ENCODE measurements around the gene LMBRD2. TPM values are rescaled to one million over a fixed set of nuclear protein-coding genes. Genes with fewer than 3 reads are reported as not detected.

Gene LMBRD2
- total and polyA plus RNA-seq, 10 of the 15 experiments (the other 5 are each of a cell fraction or from before 2014, with no cell fraction given): 0.90 to 9.8 (median 6.5) TPM

DNA sequence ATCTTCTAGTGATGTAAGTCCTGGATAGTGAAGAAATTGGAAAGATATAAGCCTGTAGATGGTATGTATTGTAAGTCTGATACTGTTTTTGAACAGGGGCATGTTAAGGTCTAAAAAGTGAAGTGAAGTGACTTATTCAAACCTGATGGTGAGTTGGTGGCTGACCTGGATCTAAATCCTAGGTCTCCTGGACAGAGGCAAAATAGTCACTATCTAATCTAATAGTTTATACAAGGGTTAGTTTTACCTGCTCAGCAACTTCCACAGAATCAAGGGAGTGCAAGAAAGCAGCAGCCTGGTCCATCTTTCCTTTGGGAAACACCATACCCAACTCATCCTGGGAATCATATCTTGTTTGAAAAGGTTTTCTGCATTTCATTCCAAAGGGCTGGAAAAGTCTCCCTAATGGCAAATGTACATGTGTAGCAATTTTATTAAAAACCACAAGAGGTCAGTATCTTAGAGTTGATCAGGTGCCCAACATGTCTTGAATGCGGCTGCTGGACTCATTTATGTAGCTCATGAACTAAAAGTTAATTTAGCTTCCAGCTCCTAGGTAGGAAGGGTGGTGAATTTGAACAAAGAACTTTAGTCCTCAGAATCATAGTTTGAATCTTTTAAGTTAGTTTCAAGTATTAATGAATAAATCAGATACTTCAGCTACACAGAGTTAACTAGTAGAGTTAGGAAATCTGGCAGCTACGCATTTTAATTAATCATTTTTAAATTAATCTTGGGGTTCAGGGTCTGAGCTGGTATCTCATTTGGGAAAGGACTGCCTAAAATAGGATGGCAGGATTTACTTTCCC lies 26.2 kb upstream of the LMBRD2 start:
- POLR2A ChIA-PET: interaction anchor here (0.7 to 2.5 kb wide), 4 partner anchors 22 to 1558 kb away, joined by 3 to 6 read pairs (median 4); partner anchors contain the start of gene SKP2
- RAD21 ChIA-PET (ENCODE audit: unreplicated experiment): interaction anchor here (0.6 to 2.4 kb wide), 11 partner anchors 21 to 519 kb away, joined by 3 to 21 read pairs (median 3); partner anchors contain the start of genes LMBRD2, NADK2 and SKP2
- SMC1A ChIA-PET (ENCODE audit: uncharacterized antibody, unreplicated experiment): interaction anchor here (0.7 to 3.1 kb wide), 22 partner anchors 10 to 522 kb away, joined by 3 to 23 read pairs (median 6); partner anchors contain the start of gene NADK2
- in situ Hi-C loops (cut with MboI) (loop anchor here (10.0 kb wide), 1 partner anchor 517 kb away; no protein-coding TSS in a partner anchor), intact Hi-C loops (cut with micrococcal nuclease; ENCODE audit: unreplicated experiment) (loop anchor here (1.0 to 5.0 kb wide), 5 partner anchors 64 to 515 kb away; partner anchors contain the start of gene NADK2)
- DNase-seq (ENCODE audit: low read depth, low spot score): no peak
- Histone ChIP-seq H3K4me3 (peak overlapping the region; percentile 1; the same call in 1 of the 2 replicates), H3K27ac (ENCODE audit: control insufficient read depth, insufficient read depth) (peak overlapping the region; percentile 50; the same call in 1 of the 2 replicates), H4K20me1 (ENCODE audit: control insufficient read depth, insufficient read depth) (no peaks in the 10 kb centered on the region), H2AFZ (ENCODE audit: control insufficient read depth, low read depth, low read length) (no peak overlapping the region), H3K79me2 (ENCODE audit: control insufficient read depth, insufficient read depth, low read length) (no peaks in the 10 kb centered on the region), H3K36me3 (ENCODE audit: control insufficient read depth in 2 of 2, insufficient read depth in 2 of 2, low read length in 1 of 2) (peaks cover 3 to 11% of the 10 kb centered on the region in 2 experiments; a peak in 3 of 4 replicates), H3K4me1 (ENCODE audit: control insufficient read depth, insufficient read depth, low read length) (peaks cover 14% of the 10 kb centered on the region), H3K9ac (ENCODE audit: control insufficient read depth, insufficient read depth, low read length) (no peak overlapping the region), H3K4me2 (ENCODE audit: control insufficient read depth, insufficient read depth) (peak overlapping the region; percentile 54), H3K27me3 (replicated peaks in 1 of 2; ENCODE audit: control insufficient read depth in 2 of 2, insufficient read depth in 2 of 2, low read length in 1 of 2) (no peaks in the 10 kb centered on the region), H3K9me3 (replicated peaks; ENCODE audit: control insufficient read depth, insufficient read depth, low read length) (no peaks in the 10 kb centered on the region)
- TF ChIP-seq NFYB (IDR thresholded peaks at IDR 0.05; ENCODE audit: insufficient read depth, low read depth, low read length) (no peak), JUND (IDR thresholded peaks at IDR 0.05; ENCODE audit: low read depth, low read length) (no peak), RUNX3 (IDR thresholded peaks at IDR 0.05; ENCODE audit: low read length) (peak; percentile 37; the same call in 1 of the 2 replicates), IKZF2 (IDR thresholded peaks at IDR 0.05) (0 out of 4 replicates have a peak, but pooled peaks of 1 of the 2 experiments have one; percentile 31), HDAC2 (IDR thresholded peaks at IDR 0.05) (no peak), SUZ12 (IDR thresholded peaks at IDR 0.05; ENCODE audit: unreplicated experiment) (no peak), CREB1 (IDR thresholded peaks at IDR 0.05; ENCODE audit: low read depth) (no peak), YY1 (IDR thresholded peaks at IDR 0.05; ENCODE audit: low read depth, low read length) (no peak), SMC3 (IDR thresholded peaks at IDR 0.05; ENCODE audit: borderline replicate concordance, low read length) (peak; percentile 1; the same call in 1 of the 2 replicates), CEBPB (IDR thresholded peaks at IDR 0.05; ENCODE audit: borderline replicate concordance in 1 of 2, low read depth in 2 of 2, low read length in 2 of 2) (no peak), IKZF1 (conservative IDR thresholded peaks at IDR 0.05) (peak; percentile 28; the same call in 1 of the 2 replicates), RAD21 (IDR thresholded peaks at IDR 0.05; ENCODE audit: insufficient read depth, low read depth, low read length) (peak; percentile 54)
- TF ChIP-seq, protein P1, sequence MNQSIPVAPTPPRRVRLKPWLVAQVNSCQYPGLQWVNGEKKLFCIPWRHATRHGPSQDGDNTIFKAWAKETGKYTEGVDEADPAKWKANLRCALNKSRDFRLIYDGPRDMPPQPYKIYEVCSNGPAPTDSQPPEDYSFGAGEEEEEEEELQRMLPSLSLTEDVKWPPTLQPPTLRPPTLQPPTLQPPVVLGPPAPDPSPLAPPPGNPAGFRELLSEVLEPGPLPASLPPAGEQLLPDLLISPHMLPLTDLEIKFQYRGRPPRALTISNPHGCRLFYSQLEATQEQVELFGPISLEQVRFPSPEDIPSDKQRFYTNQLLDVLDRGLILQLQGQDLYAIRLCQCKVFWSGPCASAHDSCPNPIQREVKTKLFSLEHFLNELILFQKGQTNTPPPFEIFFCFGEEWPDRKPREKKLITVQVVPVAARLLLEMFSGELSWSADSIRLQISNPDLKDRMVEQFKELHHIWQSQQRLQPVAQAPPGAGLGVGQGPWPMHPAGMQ (IDR thresholded peaks at IDR 0.05; ENCODE audit: borderline replicate concordance): no peak
- TF ChIP-seq, protein P2, sequence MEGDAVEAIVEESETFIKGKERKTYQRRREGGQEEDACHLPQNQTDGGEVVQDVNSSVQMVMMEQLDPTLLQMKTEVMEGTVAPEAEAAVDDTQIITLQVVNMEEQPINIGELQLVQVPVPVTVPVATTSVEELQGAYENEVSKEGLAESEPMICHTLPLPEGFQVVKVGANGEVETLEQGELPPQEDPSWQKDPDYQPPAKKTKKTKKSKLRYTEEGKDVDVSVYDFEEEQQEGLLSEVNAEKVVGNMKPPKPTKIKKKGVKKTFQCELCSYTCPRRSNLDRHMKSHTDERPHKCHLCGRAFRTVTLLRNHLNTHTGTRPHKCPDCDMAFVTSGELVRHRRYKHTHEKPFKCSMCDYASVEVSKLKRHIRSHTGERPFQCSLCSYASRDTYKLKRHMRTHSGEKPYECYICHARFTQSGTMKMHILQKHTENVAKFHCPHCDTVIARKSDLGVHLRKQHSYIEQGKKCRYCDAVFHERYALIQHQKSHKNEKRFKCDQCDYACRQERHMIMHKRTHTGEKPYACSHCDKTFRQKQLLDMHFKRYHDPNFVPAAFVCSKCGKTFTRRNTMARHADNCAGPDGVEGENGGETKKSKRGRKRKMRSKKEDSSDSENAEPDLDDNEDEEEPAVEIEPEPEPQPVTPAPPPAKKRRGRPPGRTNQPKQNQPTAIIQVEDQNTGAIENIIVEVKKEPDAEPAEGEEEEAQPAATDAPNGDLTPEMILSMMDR (IDR thresholded peaks at IDR 0.05 in 2 of 3, conservative IDR thresholded peaks at IDR 0.05 in 1 of 3; ENCODE audit: control insufficient read depth in 2 of 3, extremely low read depth in 1 of 3, insufficient read depth in 1 of 3, low read depth in 3 of 3, low read length in 3 of 3): peak; percentile 13 to 37 (median 37); a peak in 4 of 6 replicates
- no TSS peak for BruUV-seq (replicated peaks)
- peak; percentile 79 for ATAC-seq
- FAIRE-seq: peak; percentile 57
- CTCF ChIA-PET: interaction anchor here (0.6 to 4.5 kb wide), 41 partner anchors 8 to 826 kb away, joined by 3 to 34 read pairs (median 4); partner anchors contain the start of genes LMBRD2, NADK2 and RANBP3L
- WGBS (ENCODE audit: insufficient coverage, insufficient replicate concordance, low lambda C conversion rate, missing lambda C conversion rate): 98% methylated on average over 2 of the region's 2 CpGs
